Measurements from ENCODE around the gene PRICKLE2.

PRICKLE2 gene

GRCh38 chr3:64240396-64240795 lies 15.1 kb upstream of the PRICKLE2 start:
- peaks cover 5% of the 10 kb centered on the region for H3K9me3 ChIP-seq (ENCODE audit: low read length)
- no peaks in the 10 kb centered on the region for H3K36me3 ChIP-seq (ENCODE audit: insufficient read depth, low read length)
- H3K4me1 ChIP-seq (ENCODE audit: insufficient read depth, low read length), result peaks cover 11% of the 10 kb centered on the region
- no peaks in the 10 kb centered on the region for H3K27me3 ChIP-seq (ENCODE audit: insufficient read depth, low read length)
- no peak overlapping the region for H3K4me3 ChIP-seq (ENCODE audit: low read length)
- H2AFZ ChIP-seq (ENCODE audit: low read depth, low read length), result no peak overlapping the region

DNA sequence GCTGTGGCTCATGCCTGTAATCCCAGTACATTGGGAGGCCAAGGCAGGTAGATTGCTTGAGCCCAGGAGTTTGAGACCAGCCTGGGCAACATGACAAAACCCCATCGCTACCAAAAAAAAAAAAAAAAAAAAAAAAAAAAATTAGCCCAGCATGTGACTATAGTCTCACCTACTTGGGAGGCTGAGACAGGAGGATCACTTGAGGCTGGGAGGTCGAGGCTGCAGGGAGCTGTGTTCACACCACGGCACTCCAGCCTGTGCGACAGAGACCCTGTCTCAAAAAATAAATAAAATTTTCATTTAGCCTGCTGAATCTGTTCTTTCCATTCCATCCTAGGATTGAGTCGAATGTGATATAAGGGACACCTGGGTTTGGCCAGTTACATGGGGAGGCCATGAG lies 14.6 kb upstream of the PRICKLE2 start:
- Histone ChIP-seq H3K9me3 (ENCODE audit: low read length) (peaks cover 5% of the 10 kb centered on the region), H3K4me1 (ENCODE audit: insufficient read depth, low read length) (peaks cover 11% of the 10 kb centered on the region), H2AFZ (ENCODE audit: low read depth, low read length) (no peak overlapping the region), H3K4me3 (ENCODE audit: low read length) (no peak overlapping the region), H3K27me3 (ENCODE audit: insufficient read depth, low read length) (no peaks in the 10 kb centered on the region), H3K36me3 (ENCODE audit: insufficient read depth, low read length) (no peaks in the 10 kb centered on the region)

DNA sequence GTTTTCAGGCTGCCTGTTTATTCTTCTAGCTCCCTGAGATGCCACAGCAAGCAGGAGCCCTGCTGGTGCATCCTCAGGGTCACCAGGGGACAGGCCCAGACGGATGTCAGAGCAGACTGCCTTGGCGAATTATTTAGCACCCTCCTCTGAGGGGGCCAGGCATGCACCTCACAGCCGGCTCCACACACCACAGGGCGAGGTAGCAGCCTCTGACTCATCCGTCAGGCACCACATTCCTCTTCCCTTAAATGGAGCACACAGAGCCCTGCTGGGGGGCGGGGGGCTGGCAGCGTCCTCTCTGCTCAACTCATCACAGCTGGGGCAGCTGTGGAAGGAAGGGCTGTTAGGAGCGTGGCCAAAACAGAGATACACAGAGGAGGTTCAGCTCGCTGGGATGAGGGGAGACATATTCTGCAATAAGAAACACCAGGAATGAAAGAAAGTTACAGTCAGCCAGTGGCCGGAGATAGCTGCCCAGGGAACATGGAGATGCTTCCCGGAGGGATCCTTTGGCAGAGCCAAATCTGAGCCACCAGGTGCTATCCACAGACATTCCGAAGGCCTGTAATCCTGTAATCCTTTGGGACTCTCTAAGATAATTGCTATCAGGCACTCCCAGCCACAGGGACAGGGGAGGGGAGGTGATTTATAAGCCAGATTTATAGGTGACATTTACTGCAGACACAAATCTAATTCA lies 13.9 kb upstream of the PRICKLE2 start:
- no peaks in the 10 kb centered on the region for H3K36me3 ChIP-seq (ENCODE audit: insufficient read depth, low read length)
- peaks cover 11% of the 10 kb centered on the region for H3K4me1 ChIP-seq (ENCODE audit: insufficient read depth, low read length)
- no peaks in the 10 kb centered on the region for H3K27me3 ChIP-seq (ENCODE audit: insufficient read depth, low read length)
- peak overlapping the region; percentile 55 for H2AFZ ChIP-seq (ENCODE audit: low read depth, low read length)
- H3K4me3 ChIP-seq (ENCODE audit: low read length), result no peak overlapping the region
- H3K9me3 ChIP-seq (ENCODE audit: low read length), result peaks cover 5% of the 10 kb centered on the region

DNA sequence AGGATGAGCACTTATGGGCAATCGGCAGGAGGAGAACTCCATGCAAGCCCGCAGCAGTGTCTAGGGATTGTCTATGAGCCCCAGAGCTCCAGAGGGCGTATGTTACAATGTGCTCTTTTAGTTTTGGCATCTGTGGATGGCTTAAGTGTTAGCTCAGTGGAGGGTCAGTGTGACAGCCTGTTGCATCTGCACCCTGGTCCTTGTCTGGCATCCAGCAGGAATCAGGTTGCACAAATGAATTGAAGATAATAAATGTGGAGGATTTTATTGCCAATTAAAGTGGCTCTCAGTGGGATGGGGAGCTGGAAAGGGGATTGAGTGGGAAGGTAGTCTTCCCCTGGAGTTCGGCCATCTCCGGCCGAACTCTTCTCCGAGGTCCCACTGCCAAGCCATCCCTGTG lies 11.8 kb upstream of the PRICKLE2 start:
- Histone ChIP-seq H2AFZ (ENCODE audit: low read depth, low read length) (no peak overlapping the region), H3K36me3 (ENCODE audit: insufficient read depth, low read length) (no peaks in the 10 kb centered on the region), H3K9me3 (ENCODE audit: low read length) (peaks cover 5% of the 10 kb centered on the region), H3K27me3 (ENCODE audit: insufficient read depth, low read length) (no peaks in the 10 kb centered on the region), H3K4me3 (ENCODE audit: low read length) (no peak overlapping the region), H3K4me1 (ENCODE audit: insufficient read depth, low read length) (peaks cover 11% of the 10 kb centered on the region)

DNA sequence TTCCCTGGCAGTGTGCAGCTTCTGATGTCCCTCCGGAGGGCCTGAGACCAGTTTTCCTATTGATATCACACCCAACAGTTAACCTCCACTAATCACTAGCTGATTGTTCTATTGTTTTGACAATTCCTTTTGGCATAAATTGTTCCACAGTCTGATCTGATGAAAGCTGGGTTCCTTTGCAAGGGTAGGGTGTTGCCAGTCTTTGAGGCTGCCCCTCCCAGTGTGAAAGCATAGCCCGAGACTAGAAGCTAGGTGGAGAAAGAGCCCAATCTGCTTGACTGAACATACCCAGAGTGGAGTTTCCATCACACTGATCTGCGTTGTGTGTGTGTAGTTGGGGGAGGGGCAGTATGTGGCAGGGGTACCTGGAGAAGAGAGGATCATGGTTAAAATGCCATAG lies 10.3 kb upstream of the PRICKLE2 start:
- H3K4me1 ChIP-seq (ENCODE audit: insufficient read depth, low read length), result peaks cover 11% of the 10 kb centered on the region
- H3K9me3 ChIP-seq (ENCODE audit: low read length), result peaks cover 5% of the 10 kb centered on the region
- H3K4me3 ChIP-seq (ENCODE audit: low read length), result no peak overlapping the region
- H2AFZ ChIP-seq (ENCODE audit: low read depth, low read length), result no peak overlapping the region
- H3K27me3 ChIP-seq (ENCODE audit: insufficient read depth, low read length), result no peaks in the 10 kb centered on the region
- H3K36me3 ChIP-seq (ENCODE audit: insufficient read depth, low read length), result no peaks in the 10 kb centered on the region

GRCh38 chr3:64234571-64234970 lies 9.3 kb upstream of the PRICKLE2 start:
- peaks cover 11% of the 10 kb centered on the region for H3K4me1 ChIP-seq (ENCODE audit: insufficient read depth, low read length)
- H2AFZ ChIP-seq (ENCODE audit: low read depth, low read length), result no peak overlapping the region
- no peaks in the 10 kb centered on the region for H3K27me3 ChIP-seq (ENCODE audit: insufficient read depth, low read length)
- H3K9me3 ChIP-seq (ENCODE audit: low read length), result peaks cover 5% of the 10 kb centered on the region
- no peak overlapping the region for H3K4me3 ChIP-seq (ENCODE audit: low read length)
- no peaks in the 10 kb centered on the region for H3K36me3 ChIP-seq (ENCODE audit: insufficient read depth, low read length)

GRCh38 chr3:64232821-64233220 lies 7.6 kb upstream of the PRICKLE2 start:
- no peak overlapping the region for H2AFZ ChIP-seq (ENCODE audit: low read depth, low read length)
- H3K27me3 ChIP-seq (ENCODE audit: insufficient read depth, low read length), result no peaks in the 10 kb centered on the region
- H3K9me3 ChIP-seq (ENCODE audit: low read length), result peaks cover 5% of the 10 kb centered on the region
- no peaks in the 10 kb centered on the region for H3K4me1 ChIP-seq (ENCODE audit: insufficient read depth, low read length)
- H3K4me3 ChIP-seq (ENCODE audit: low read length), result no peak overlapping the region
- H3K36me3 ChIP-seq (ENCODE audit: insufficient read depth, low read length), result no peaks in the 10 kb centered on the region

DNA sequence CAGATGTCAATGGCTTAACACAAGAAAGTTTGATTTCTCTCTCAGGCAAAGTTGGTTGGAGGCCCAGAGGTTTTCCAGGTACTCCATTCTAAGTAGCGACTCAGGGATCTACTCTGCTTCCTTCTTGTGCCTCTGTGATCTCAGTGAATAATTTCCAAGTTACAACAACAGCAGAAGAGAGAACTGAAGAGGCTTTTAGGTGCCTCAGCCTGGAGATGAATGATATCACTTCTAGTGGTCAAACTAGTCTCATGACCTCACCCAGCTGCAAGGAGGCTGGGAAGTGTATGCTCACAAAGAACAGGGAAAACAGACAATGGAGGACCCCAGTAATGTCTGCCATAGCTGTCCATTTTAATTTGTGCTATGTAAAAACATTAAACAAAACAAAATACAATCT lies 4.6 kb upstream of the PRICKLE2 start:
- H2AFZ ChIP-seq (ENCODE audit: low read depth, low read length), result no peak overlapping the region
- H3K4me3 ChIP-seq (ENCODE audit: low read length), result no peak overlapping the region

DNA sequence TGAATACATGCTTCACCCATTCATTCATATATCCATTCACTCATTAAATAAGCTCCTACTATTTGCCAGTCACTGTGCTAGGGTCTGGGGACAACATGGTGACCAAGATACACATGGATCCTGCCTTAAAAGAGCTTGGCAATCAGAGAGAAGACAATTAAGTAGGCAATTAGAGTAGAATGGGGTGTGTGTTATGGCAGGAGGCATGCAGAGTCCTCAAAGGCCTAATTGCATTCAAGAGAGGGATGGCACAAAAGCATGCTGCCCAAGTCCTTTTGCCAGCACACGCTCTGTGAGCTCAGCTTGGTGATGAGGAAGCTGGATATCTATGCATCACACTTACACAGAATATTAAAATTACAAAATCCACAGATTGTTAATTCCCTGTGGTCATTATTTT lies 2.8 kb upstream of the PRICKLE2 start:
- H3K27me3 ChIP-seq (ENCODE audit: insufficient read depth, low read length), result no peaks in the 10 kb centered on the region
- H3K9me3 ChIP-seq (ENCODE audit: low read length), result no peaks in the 10 kb centered on the region
- peaks cover 23% of the 10 kb centered on the region for H3K4me1 ChIP-seq (ENCODE audit: insufficient read depth, low read length)
- H2AFZ ChIP-seq (ENCODE audit: low read depth, low read length), result no peak overlapping the region
- H3K4me3 ChIP-seq (ENCODE audit: low read length), result no peak overlapping the region
- no peaks in the 10 kb centered on the region for H3K36me3 ChIP-seq (ENCODE audit: insufficient read depth, low read length)

More for the DNA sequence above, 4.6 kb upstream of the PRICKLE2 start:
- peaks cover 9% of the 10 kb centered on the region for H3K4me1 ChIP-seq (ENCODE audit: insufficient read depth, low read length)
- H3K36me3 ChIP-seq (ENCODE audit: insufficient read depth, low read length), result no peaks in the 10 kb centered on the region
- no peaks in the 10 kb centered on the region for H3K27me3 ChIP-seq (ENCODE audit: insufficient read depth, low read length)
- H3K9me3 ChIP-seq (ENCODE audit: low read length), result no peaks in the 10 kb centered on the region

- Histone ChIP-seq H2AFZ (ENCODE audit: low read depth, low read length) (no peak overlapping the region), H3K9me3 (ENCODE audit: low read length) (no peaks in the 10 kb centered on the region), H3K27me3 (ENCODE audit: insufficient read depth, low read length) (no peaks in the 10 kb centered on the region), H3K4me3 (ENCODE audit: low read length) (no peak overlapping the region), H3K4me1 (ENCODE audit: insufficient read depth, low read length) (peaks cover 25% of the 10 kb centered on the region), H3K36me3 (ENCODE audit: insufficient read depth, low read length) (no peaks in the 10 kb centered on the region)
These were observed 1.5 kb upstream of the PRICKLE2 start for GRCh38 chr3:64226730-64227129.

- peak overlapping the region; percentile 69 for H2AFZ ChIP-seq (ENCODE audit: low read depth, low read length)
- H3K36me3 ChIP-seq (ENCODE audit: insufficient read depth, low read length), result no peaks in the 10 kb centered on the region
- H3K4me3 ChIP-seq (ENCODE audit: low read length), result peak overlapping the region; percentile 56
- no peaks in the 10 kb centered on the region for H3K9me3 ChIP-seq (ENCODE audit: low read length)
- H3K4me1 ChIP-seq (ENCODE audit: insufficient read depth, low read length), result peaks cover 33% of the 10 kb centered on the region
- H3K27me3 ChIP-seq (ENCODE audit: insufficient read depth, low read length), result no peaks in the 10 kb centered on the region
These were observed 631 bp upstream of the PRICKLE2 start for GRCh38 chr3:64225695-64226499.

GRCh38 chr3:64223791-64224745 lies 1.2 kb downstream of the PRICKLE2 start:
- Histone ChIP-seq H3K36me3 (ENCODE audit: insufficient read depth, low read length) (no peaks in the 10 kb centered on the region), H3K27me3 (ENCODE audit: insufficient read depth, low read length) (no peaks in the 10 kb centered on the region), H2AFZ (ENCODE audit: low read depth, low read length) (peak overlapping the region; percentile 69), H3K9me3 (ENCODE audit: low read length) (no peaks in the 10 kb centered on the region), H3K4me1 (ENCODE audit: insufficient read depth, low read length) (peaks cover 40% of the 10 kb centered on the region), H3K4me3 (ENCODE audit: low read length) (peak overlapping the region; percentile 56)
